ENCODE data around the gene IKZF5.

The IKZF5 gene

GRCh38 chr10:122997864-122998263, 10.7 kb downstream of the IKZF5 start:
- TF ChIP-seq EGR1 (IDR thresholded peaks at IDR 0.05) (no peak), TEAD4 (IDR thresholded peaks at IDR 0.05) (no peak), TCF12 (IDR thresholded peaks at IDR 0.05; ENCODE audit: low read depth) (no peak), CEBPB (IDR thresholded peaks at IDR 0.05) (no peak), RAD21 (IDR thresholded peaks at IDR 0.05; ENCODE audit: low read depth) (no peak), ZBTB7A (IDR thresholded peaks at IDR 0.05; ENCODE audit: low read depth) (no peak), YY1 (IDR thresholded peaks at IDR 0.05; ENCODE audit: low read depth) (no peak), FOXM1 (IDR thresholded peaks at IDR 0.05; ENCODE audit: borderline replicate concordance, low read depth) (no peak)

GRCh38 chr10:122995936-122996335, 12.7 kb downstream of the IKZF5 start:
- TF ChIP-seq RAD21 (IDR thresholded peaks at IDR 0.05; ENCODE audit: low read depth), result no peak
- no peak for TF ChIP-seq TCF12 (IDR thresholded peaks at IDR 0.05; ENCODE audit: low read depth)
- TF ChIP-seq NFIC (IDR thresholded peaks at IDR 0.05), result no peak
- TF ChIP-seq TAF1 (IDR thresholded peaks at IDR 0.05; ENCODE audit: low read depth), result no peak
- TF ChIP-seq CREB1 (IDR thresholded peaks at IDR 0.05; ENCODE audit: low read depth), result no peak
- no peak for TF ChIP-seq CEBPB (IDR thresholded peaks at IDR 0.05)
- no peak for TF ChIP-seq ZBTB7A (IDR thresholded peaks at IDR 0.05; ENCODE audit: low read depth)
- no peak for TF ChIP-seq YY1 (IDR thresholded peaks at IDR 0.05; ENCODE audit: low read depth)
- no peak for TF ChIP-seq TEAD4 (IDR thresholded peaks at IDR 0.05)
- TF ChIP-seq MAX (IDR thresholded peaks at IDR 0.05), result no peak
- TF ChIP-seq EP300 (IDR thresholded peaks at IDR 0.05; ENCODE audit: borderline replicate concordance), result no peak
- no peak for TF ChIP-seq EGR1 (IDR thresholded peaks at IDR 0.05)
- no peak for TF ChIP-seq FOXM1 (IDR thresholded peaks at IDR 0.05; ENCODE audit: borderline replicate concordance, low read depth)
- TF ChIP-seq USF1 (IDR thresholded peaks at IDR 0.05), result no peak
- TF ChIP-seq REST (IDR thresholded peaks at IDR 0.05; ENCODE audit: low read depth), result no peak

GRCh38 chr10:122993797-122994336, 14.7 kb downstream of the IKZF5 start:
- TF ChIP-seq REST (IDR thresholded peaks at IDR 0.05; ENCODE audit: low read depth) (no peak), USF1 (IDR thresholded peaks at IDR 0.05) (no peak), ZBTB7A (IDR thresholded peaks at IDR 0.05; ENCODE audit: low read depth) (no peak), CEBPB (IDR thresholded peaks at IDR 0.05) (no peak), TEAD4 (IDR thresholded peaks at IDR 0.05) (no peak), EGR1 (IDR thresholded peaks at IDR 0.05) (no peak), NFIC (IDR thresholded peaks at IDR 0.05) (no peak)

- no peak for TF ChIP-seq REST (IDR thresholded peaks at IDR 0.05; ENCODE audit: low read depth)
- TF ChIP-seq EP300 (IDR thresholded peaks at IDR 0.05; ENCODE audit: borderline replicate concordance), result no peak
- TF ChIP-seq EGR1 (IDR thresholded peaks at IDR 0.05), result no peak
- no peak for TF ChIP-seq CEBPB (IDR thresholded peaks at IDR 0.05)
- no peak for TF ChIP-seq CREB1 (IDR thresholded peaks at IDR 0.05; ENCODE audit: low read depth)
- no peak for TF ChIP-seq ZBTB7A (IDR thresholded peaks at IDR 0.05; ENCODE audit: low read depth)
These were observed 16.5 kb downstream of the IKZF5 start for GRCh38 chr10:122992031-122992585.

- TF ChIP-seq TAF1 (IDR thresholded peaks at IDR 0.05; ENCODE audit: low read depth) (no peak), FOXM1 (IDR thresholded peaks at IDR 0.05; ENCODE audit: borderline replicate concordance, low read depth) (no peak), MAX (IDR thresholded peaks at IDR 0.05) (no peak), CREB1 (IDR thresholded peaks at IDR 0.05; ENCODE audit: low read depth) (no peak), CEBPB (IDR thresholded peaks at IDR 0.05) (no peak), REST (IDR thresholded peaks at IDR 0.05; ENCODE audit: low read depth) (no peak), EGR1 (IDR thresholded peaks at IDR 0.05) (no peak), USF1 (IDR thresholded peaks at IDR 0.05) (no peak), TEAD4 (IDR thresholded peaks at IDR 0.05) (no peak), YY1 (IDR thresholded peaks at IDR 0.05; ENCODE audit: low read depth) (no peak), RAD21 (IDR thresholded peaks at IDR 0.05; ENCODE audit: low read depth) (no peak), ZBTB7A (IDR thresholded peaks at IDR 0.05; ENCODE audit: low read depth) (no peak), EP300 (IDR thresholded peaks at IDR 0.05; ENCODE audit: borderline replicate concordance) (no peak), TCF12 (IDR thresholded peaks at IDR 0.05; ENCODE audit: low read depth) (no peak), NFIC (IDR thresholded peaks at IDR 0.05) (no peak)
These were observed 18.3 kb downstream of the IKZF5 start for GRCh38 chr10:122990278-122990677.
